Measurements from ENCODE around the gene PPARD. TPM values are rescaled to one million over a fixed set of nuclear protein-coding genes. Genes with fewer than 3 reads are reported as not detected.

Gene PPARD
- total RNA-seq, 6 experiments from 2014 or later = 5.2 to 18.8 (median 5.9) TPM

GRCh38 chr6:35474942-35475570, 132.7 kb downstream of the PPARD start:
- H3K4me1 ChIP-seq = peaks cover 0 to 22% (median 0%) of the 10 kb centered on the region in 4 donors
- no peak overlapping the region for H3K4me3 ChIP-seq
- H3K27ac ChIP-seq = no peak overlapping the region
- TF ChIP-seq CTCF (IDR thresholded peaks at IDR 0.05) = no peak
- TF ChIP-seq POLR2A (IDR thresholded peaks at IDR 0.05) = no peak
- 100% methylated on average over 5 of the region's 20 CpGs for whole genome bisulfite sequencing (ENCODE audit: insufficient coverage, low coverage, low lambda C conversion rate, missing lambda C conversion rate)
- peaks cover 0 to 19% (median 5%) of the 10 kb centered on the region in 4 donors for H3K36me3 ChIP-seq
- no peaks in the 10 kb centered on the region for H3K9me3 ChIP-seq
- intact Hi-C loops (cut with DNase I) = no loop called here
- no peak for ATAC-seq
- H3K27me3 ChIP-seq = no peaks in the 10 kb centered on the region
- DNase-seq = no peak

- H3K4me3 ChIP-seq = no peak overlapping the region
- TF ChIP-seq CTCF (IDR thresholded peaks at IDR 0.05) = no peak
- TF ChIP-seq POLR2A (IDR thresholded peaks at IDR 0.05) = no peak
- no peaks in the 10 kb centered on the region for H3K9me3 ChIP-seq
- no peak overlapping the region for H3K27ac ChIP-seq
- DNase-seq (no peak), ATAC-seq (no peak)
- H3K4me1 ChIP-seq = peaks cover 0 to 18% (median 0%) of the 10 kb centered on the region in 4 donors
- intact Hi-C loops (cut with DNase I) = no loop called here
- no peaks in the 10 kb centered on the region for H3K27me3 ChIP-seq
- 20% methylated on average over 1 of the region's 4 CpGs for WGBS (ENCODE audit: insufficient coverage, low coverage, low lambda C conversion rate, missing lambda C conversion rate)
- H3K36me3 ChIP-seq = peaks cover 0 to 14% (median 5%) of the 10 kb centered on the region in 4 donors
Observed at GRCh38 chr6:35475573-35475972, 133.2 kb downstream of the PPARD start.

- DNase-seq (no peak), ATAC-seq (no peak)
- H3K27me3 ChIP-seq = no peaks in the 10 kb centered on the region
- peaks cover 0 to 10% (median 4%) of the 10 kb centered on the region in 4 donors for H3K36me3 ChIP-seq
- WGBS (ENCODE audit: insufficient coverage, low coverage, low lambda C conversion rate, missing lambda C conversion rate) = no CpG with 5 or more reads among the region's 14 CpGs
- peaks cover 0 to 15% (median 0%) of the 10 kb centered on the region in 4 donors for H3K4me1 ChIP-seq
- no peak overlapping the region for H3K27ac ChIP-seq
- TF ChIP-seq CTCF (IDR thresholded peaks at IDR 0.05) = no peak
- no peak for TF ChIP-seq POLR2A (IDR thresholded peaks at IDR 0.05)
- intact Hi-C loops (cut with DNase I) = no loop called here
- no peak overlapping the region for H3K4me3 ChIP-seq
- no peaks in the 10 kb centered on the region for H3K9me3 ChIP-seq
Observed at GRCh38 chr6:35476004-35476403, 133.6 kb downstream of the PPARD start.

GRCh38 chr6:35477028-35477427, 134.7 kb downstream of the PPARD start:
- WGBS (ENCODE audit: insufficient coverage, low coverage, low lambda C conversion rate, missing lambda C conversion rate) = 66% methylated on average over 2 of the region's 8 CpGs
- Histone ChIP-seq H3K27ac (no peak overlapping the region), H3K36me3 (peaks cover 0 to 5% (median under 1%) of the 10 kb centered on the region in 4 donors), H3K9me3 (no peaks in the 10 kb centered on the region), H3K4me3 (no peak overlapping the region), H3K4me1 (peaks cover 0 to 13% (median 0%) of the 10 kb centered on the region in 4 donors), H3K27me3 (no peaks in the 10 kb centered on the region)
- TF ChIP-seq POLR2A (IDR thresholded peaks at IDR 0.05) (no peak), CTCF (IDR thresholded peaks at IDR 0.05) (no peak)
- DNase-seq (no peak), ATAC-seq (no peak)
- intact Hi-C loops (cut with DNase I) = no loop called here

Small RNA genes within 50 kb of the gene (microRNA-seq; reads per million reads assigned to microRNA genes)
- gene MIR7111 = 0 to 0.87 reads per million in 2 donors

Small RNA genes within 50 kb of the gene (small RNA-seq; reads per million reads assigned to genes)
- gene MIR7111 = 0 reads per million in 2 experiments

Other genes starting within 250 kb of the PPARD start
- under 1 TPM in 1 of 6 experiments, not detected in 5; 0.31 TPM for gene TCP11, start 201.2 kb upstream of the PPARD start, total RNA-seq
- under 1 TPM in 4 of 6 experiments, not detected in 2; 0.05 to 0.11 (median 0.07) TPM for gene SCUBE3, start 128.6 kb upstream of the PPARD start, total RNA-seq
- gene ZNF76, start 82.8 kb upstream of the PPARD start, total RNA-seq = 10 to 100 TPM; 14.4 to 19.8 (median 17.6) TPM
- 1 to 10 TPM; 1.1 to 3.6 (median 1.5) TPM for gene DEF6, start 44.7 kb upstream of the PPARD start, total RNA-seq
- 1 to 10 TPM in 3 of 6 experiments, under 1 TPM in 3; 0.44 to 1.7 (median 0.95) TPM for gene FANCE, start 109.8 kb downstream of the PPARD start, total RNA-seq
- 100 to 1,000 TPM; 366 to 446 (median 412) TPM for gene RPL10A, start 125.8 kb downstream of the PPARD start, total RNA-seq
- gene TEAD3, start 154.5 kb downstream of the PPARD start, total RNA-seq = 1 to 10 TPM; 5.2 to 8.5 (median 6.9) TPM
- not detected for gene TULP1, start 170.3 kb downstream of the PPARD start, total RNA-seq